ENCODE results near the gene CACNG5.

- TF ChIP-seq CTCF (IDR thresholded peaks at IDR 0.05; ENCODE audit: low read depth, low read length) (no peak), EZH2phosphoT487 (IDR thresholded peaks at IDR 0.05; ENCODE audit: low read depth) (no peak)
Observed at GRCh38 chr17:66836063-66837005, 1.4 kb downstream of the CACNG5 start.

Measured in OCI-LY3 (cell line).